PFSK-1 (cell line): ENCODE data around the gene ALX4.

ENCODE experiments used
- SIN3A ChIP-seq: IDR thresholded peaks from 2 replicates; pipeline ENCODE4 v1.6.1; 2012; ENCODE audit warnings: mild to moderate bottlenecking, low read length, moderate library complexity, borderline replicate concordance; ENCODE audit not compliant: insufficient read depth
- TAF1 ChIP-seq: IDR thresholded peaks from 2 replicates; pipeline ENCODE4 v1.6.1; 2012; ENCODE audit warnings: low read length, control low read depth, borderline replicate concordance; ENCODE audit not compliant: insufficient read depth

DNA sequence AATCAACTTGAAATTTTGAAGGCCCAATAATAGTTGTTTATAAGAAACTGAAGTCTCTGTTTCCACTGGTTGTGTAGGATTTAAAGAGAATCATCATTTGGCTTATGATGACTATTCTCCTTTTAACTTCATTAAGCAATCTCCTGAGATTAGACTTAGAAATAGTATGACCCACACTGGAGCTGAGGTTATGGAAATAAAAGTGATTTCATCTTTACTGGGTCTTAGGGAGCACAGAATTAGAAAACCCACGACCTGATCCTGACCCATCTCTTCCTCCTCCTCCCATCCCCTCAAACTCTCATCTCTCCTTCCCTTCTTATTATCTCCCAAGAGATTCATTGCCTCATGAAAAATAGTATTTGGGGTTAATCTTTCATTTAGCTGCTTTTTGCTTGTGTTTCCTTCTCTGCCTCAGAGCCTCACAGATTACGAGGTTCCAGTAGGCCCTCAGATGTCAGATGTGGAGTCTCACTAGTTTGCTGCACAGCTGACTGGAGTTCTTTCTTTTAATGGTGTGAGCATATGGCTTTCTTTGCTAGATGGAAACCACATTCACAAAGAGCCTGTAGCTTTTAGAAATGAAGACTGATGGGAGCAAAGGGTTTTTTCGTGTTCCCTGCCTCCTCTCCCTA, 85.0 kb downstream of the ALX4 start:
- TF ChIP-seq TAF1 (no peak), SIN3A (no peak)
